GM21723 (cell line): ENCODE data around the gene ACTL6A.

Source experiments
- ATAC-seq: cut with Tn5 transposase; IDR thresholded peaks from one replicate; pipeline ENCODE4 v1.9.1; 2021; ENCODE audit warnings: mild to moderate bottlenecking, moderate library complexity; ENCODE audit not compliant: unreplicated experiment

The ACTL6A gene

GRCh38 chr3:179589143-179589542, 26.4 kb downstream of the ACTL6A start:
- ATAC-seq = no peak

GRCh38 chr3:179590669-179591068, 27.9 kb downstream of the ACTL6A start:
- ATAC-seq = no peak

DNA sequence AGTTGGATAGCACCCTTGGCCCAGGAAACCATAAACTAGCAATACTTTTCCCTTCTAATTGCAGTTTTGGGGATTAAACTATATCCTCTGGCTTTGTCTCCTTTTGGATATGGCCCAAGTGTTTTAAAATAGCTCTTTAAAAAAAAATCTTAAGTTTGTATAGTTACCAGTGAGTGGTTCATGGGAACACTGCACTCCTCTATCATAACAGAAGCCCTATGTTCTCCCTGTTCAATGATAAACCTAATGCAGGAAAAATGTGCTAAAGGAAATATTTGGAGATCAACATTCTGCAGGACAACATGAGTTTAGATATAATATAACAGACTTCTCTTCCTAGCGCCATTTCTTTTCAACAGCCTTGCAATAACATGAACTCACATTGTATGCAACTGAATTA, 28.6 kb downstream of the ACTL6A start:
- no peak for ATAC-seq

GRCh38 chr3:179599531-179599930, 36.8 kb downstream of the ACTL6A start:
- no peak for ATAC-seq

DNA sequence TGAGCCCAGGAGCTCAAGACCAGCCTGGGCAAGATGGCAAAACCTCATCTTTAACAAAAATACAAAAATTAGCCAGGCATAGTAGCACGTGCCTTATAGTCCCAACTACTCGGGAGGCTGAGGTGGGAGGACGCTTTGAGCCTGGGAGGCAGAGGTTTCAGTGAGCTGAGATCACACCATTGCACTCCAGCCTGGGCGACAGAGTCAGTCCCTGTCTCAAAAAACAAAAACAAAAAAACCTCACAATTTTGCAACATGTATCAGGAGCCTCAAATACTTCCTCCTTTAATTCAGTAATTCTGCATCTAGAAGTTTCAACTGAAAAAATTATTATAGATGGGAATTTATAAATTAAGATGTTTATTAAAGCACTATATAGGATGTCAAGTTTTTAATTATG, 40.6 kb downstream of the ACTL6A start:
- ATAC-seq = no peak

DNA sequence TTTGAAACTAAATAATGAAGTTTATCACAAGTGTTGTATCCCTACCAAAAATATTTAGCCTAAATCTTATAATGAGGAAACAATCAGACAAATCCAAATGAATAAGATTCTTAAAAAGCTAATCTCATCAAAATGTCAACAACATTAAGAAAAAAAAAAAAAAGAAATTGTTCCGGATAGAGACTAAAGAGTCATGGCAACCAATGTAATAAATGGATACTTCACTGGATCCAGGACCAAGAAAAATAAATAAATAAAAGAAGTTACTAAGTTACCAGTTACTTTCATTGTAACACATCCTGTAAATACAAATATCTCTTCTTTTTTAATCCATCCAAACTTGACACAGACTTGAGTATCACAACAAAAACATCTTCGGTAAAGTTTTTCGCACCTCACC, 41.1 kb downstream of the ACTL6A start:
- no peak for ATAC-seq

DNA sequence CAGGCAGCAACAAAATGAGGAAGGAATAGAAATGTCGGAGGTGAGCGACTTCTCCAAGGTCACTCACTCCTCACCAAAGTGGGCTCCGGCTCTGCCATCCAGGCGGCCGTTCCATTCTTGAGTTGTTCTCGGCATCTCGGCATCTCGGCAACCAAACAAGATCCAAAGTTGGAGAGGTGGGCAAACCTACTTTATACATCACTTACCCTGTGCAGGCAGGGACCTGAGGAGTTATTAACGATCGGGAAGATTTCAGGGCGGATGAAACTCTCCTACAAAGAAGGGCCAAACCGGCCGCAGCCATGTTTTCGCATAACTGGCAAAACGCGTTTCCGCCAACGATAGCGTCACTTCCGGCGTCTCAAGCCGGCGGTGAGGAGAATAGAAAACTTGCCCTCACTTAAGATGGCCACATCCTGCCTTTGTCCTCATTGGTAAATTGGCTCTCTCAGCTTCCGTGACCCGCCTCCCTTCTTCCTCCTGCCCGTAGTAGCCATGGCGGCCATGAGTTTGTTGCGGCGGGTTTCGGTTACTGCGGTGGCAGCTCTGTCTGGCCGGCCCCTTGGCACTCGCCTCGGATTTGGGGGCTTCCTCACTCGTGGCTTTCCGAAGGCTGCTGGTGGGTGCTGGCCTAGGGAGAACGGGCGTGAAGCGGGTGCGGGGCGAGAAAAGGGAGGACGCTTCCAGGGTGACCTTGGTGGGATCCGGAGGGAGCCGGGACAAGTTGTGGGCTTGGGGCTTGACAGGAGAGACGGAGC, 41.8 kb downstream of the ACTL6A start, which contains the start of the genes MRPL47 and NDUFB5:
TSS of gene MRPL47 (minus strand) at position 318 of the 758 bp plus-strand sequence. CDS start at position 304, 14 bp downstream.
TSS of gene NDUFB5 (plus strand) at position 474 of the 758 bp plus-strand sequence. CDS start at position 496, 22 bp downstream.
- peak; percentile 97 for ATAC-seq

- ATAC-seq = peak; percentile 25
Observed at GRCh38 chr3:179606534-179607085, 43.9 kb downstream of the ACTL6A start.

DNA sequence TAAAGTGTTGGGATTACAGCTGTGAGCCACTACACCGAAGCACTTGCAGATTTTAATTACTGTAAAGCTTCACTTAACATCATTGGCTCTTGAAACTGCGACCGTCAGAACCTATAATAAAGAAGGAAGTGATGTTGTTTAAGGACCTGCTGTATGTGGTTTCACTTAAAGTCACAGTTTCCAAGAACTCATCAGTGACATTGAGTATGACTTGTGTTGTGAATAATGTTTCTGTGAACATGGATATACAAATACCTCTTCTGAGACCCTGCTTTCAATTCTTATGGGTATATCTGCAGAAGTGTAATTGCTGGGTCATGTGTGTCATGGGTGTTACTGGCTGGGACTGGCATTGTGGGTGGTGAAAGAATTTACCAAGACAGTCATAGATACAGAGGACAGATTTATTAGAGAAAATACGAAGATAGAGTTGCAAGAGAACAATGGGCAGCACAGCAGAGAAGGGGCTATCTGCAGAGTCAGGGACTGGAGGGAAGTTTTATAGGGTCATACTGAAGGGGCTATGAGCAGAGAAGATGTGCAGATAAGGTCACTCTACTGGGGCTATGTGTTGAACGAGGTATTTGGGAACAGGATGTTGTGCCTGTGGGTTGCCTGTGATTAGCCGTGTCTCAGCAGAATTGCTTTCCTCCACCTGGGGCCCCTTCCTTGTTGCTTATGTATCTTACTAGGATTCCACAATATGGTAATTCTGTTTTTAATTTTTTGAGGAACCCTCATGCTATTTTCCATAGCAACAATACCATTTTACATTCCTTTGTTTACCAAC, 46.4 kb downstream of the ACTL6A start:
- ATAC-seq = peak; percentile 51

DNA sequence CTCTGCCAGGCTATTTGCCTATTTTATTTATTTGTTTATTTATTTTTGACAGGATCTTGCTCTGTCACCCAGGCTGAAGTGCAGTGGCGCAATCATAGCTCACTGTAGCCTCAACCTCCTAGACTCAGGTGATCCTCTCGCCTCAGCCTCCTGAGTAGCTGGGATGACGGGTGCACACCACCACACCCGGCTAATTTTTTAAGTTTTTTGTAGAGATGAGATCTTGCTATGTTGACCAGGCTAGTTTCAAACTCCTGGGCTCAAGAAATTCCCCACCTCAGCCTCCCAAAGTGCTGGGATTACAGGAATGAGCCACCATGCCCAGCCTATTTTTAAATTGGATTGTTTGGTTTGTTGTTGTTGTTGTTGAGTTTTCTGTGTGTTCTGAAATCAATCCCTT, 47.3 kb downstream of the ACTL6A start:
- no peak for ATAC-seq

GRCh38 chr3:179613807-179614206, 51.1 kb downstream of the ACTL6A start:
- no peak for ATAC-seq

GRCh38 chr3:179615458-179616173, 52.9 kb downstream of the ACTL6A start:
- ATAC-seq = no peak

GRCh38 chr3:179622023-179622422, 59.3 kb downstream of the ACTL6A start:
- no peak for ATAC-seq

DNA sequence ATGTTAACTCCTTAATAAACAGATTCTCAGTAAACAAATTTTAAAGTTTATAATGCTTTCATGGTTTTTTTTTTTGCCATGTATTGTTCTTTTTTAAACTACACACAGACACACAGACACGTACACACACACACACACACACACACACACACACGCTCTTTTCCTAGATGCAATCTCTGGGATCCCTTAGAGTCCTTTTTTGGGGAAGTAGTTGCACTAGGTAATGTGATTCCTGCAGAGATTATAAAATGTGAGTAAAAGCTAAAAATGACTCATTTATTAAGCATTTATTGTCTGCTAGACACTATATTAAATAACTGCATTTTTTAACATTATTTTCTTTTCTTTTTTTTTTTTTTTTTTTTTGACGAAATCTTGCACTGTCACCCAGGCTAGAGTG, 61.7 kb downstream of the ACTL6A start:
- ATAC-seq = no peak

- no peak for ATAC-seq
Observed at GRCh38 chr3:179630753-179631451, 68.2 kb downstream of the ACTL6A start.
